Stomach (tissue), 4 donors: ENCODE results near the gene DLG4.

Experiments used
- CTCF ChIP-seq, 7 experiments: fragments of 450-650 bp in 4 of 7; fragments of 200-600 bp in 3 of 7; sonication (generic) in 3 of 7; IDR thresholded peaks; one replicate each; pipeline ENCODE4 v1.5.1; 2016 to 2019; ENCODE audit warnings: antibody characterized with exemption in 7 of 7, control low read depth in 2 of 7, mild to moderate bottlenecking in 1 of 7
- POLR2A ChIP-seq, 4 donors: fragments of 450-650 bp; IDR thresholded peaks; one replicate each; pipeline ENCODE4 v1.6.1; 2016; ENCODE audit warnings: antibody characterized with exemption in 4 of 4, control low read depth in 2 of 4, mild to moderate bottlenecking in 1 of 4, moderate library complexity in 1 of 4

- TF ChIP-seq CTCF (IDR thresholded peaks at IDR 0.05) (no peak), POLR2A (IDR thresholded peaks at IDR 0.05) (no peak)
Measured at GRCh38 chr17:7246779-7247178, 27.1 kb upstream of the DLG4 start.
